Pons (tissue), 1 donor: Measurements from ENCODE around the gene COX14.

Experiments
- DNase-seq: peaks from one replicate; pipeline ENCODE4 v3.0.0-alpha.2; 2016; ENCODE audit warnings: low spot score

COX14 gene

GRCh38 chr12:50084775-50085614 lies 27.0 kb upstream of the COX14 start, which contains the start of gene SMARCD1:
Gene SMARCD1, plus strand, starts transcription at chr12:50085342. Its CDS starts 28 bp downstream, at chr12:50085370.
- peak; percentile 94 for DNase-seq

DNA sequence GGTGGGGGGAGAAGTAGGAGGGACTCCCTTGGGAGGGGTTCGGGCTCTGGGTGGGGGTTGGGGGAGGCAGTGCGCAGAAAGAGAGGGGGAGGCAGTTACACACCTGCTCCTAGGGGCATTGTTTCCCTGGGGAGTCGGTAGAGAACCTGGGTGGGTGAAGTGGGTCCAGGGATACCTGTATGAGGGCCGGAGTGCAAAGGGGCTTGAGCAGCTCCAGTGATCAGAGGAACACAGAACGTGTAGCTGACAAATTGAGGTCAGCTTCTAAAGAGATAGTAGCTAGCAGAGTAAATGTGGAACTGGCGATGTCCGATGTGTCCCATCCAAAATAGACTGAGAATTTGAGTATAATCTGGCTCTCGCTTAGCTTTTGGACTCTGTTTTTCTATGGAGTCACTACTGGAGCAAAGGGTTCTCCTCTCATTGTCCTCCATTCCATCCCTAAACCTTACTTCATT lies 26.4 kb upstream of the COX14 start:
- DNase-seq, result no peak

- no peak for DNase-seq
Measured at GRCh38 chr12:50086148-50086547, 25.9 kb upstream of the COX14 start.

- no peak for DNase-seq
Measured at GRCh38 chr12:50087151-50087550, 24.9 kb upstream of the COX14 start.

GRCh38 chr12:50087995-50088394 lies 24.0 kb upstream of the COX14 start:
- DNase-seq, result peak; percentile 69

DNA sequence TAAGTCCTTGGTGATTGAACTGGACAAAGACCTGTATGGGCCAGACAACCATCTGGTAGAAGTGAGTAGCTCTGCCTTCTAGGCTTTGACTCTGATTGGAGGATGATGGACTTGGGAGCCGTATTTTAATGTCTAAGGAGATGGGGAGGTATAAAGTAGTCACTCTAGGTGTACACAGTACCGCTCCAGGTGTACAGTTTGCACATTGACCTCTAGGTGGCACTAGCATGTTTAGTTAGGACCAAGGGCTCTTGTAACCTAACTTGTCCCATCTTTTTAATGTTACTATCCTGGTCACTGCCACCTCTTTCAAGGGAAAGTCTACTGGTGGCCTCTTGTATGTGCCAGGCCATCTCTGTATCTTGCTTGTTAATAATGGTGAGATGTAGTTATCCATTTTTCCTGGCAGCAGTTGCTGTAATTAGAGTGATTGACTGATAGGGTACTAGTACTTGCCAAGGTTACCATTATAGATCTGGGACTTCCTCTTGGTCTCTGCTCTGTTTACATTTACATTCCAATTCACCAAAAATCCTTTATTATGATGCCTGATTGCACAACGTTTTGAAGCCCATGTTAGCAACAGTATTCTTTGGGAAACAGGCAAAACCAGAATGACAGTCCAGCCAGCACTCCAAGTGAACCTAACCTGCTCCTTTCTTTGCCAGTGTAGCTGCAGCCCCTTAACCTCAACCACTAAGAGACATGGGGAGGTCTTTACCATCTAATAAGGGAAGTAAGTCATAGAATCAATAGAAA lies 23.3 kb upstream of the COX14 start:
- DNase-seq, result peak; percentile 86

DNA sequence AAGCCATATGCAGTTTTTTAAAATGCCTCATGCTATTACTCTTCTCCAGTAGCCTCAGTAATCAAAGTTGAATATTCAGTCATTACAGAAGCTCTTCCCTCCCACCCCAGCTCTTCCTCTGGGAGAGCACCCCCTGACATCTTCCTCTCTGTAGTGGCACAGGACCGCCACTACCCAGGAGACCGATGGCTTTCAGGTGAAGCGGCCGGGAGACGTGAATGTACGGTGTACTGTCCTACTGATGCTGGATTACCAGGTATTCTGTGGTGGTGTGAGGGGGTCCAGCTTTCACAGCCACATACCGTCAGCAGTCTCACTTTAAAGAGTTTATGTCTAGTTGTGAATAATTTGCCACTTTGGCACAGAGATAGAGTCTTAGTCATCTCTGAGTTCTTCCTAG lies 22.3 kb upstream of the COX14 start:
- no peak for DNase-seq

- DNase-seq, result no peak
Measured at GRCh38 chr12:50090391-50090790, 21.6 kb upstream of the COX14 start.

GRCh38 chr12:50097952-50098351 lies 14.1 kb upstream of the COX14 start:
- DNase-seq, result no peak

- no peak for DNase-seq
Measured at GRCh38 chr12:50099302-50100008, 12.6 kb upstream of the COX14 start.

- no peak for DNase-seq
Measured at GRCh38 chr12:50100561-50100960, 11.5 kb upstream of the COX14 start.

- DNase-seq, result peak; percentile 74
Measured at GRCh38 chr12:50101663-50102062, 10.4 kb upstream of the COX14 start.

GRCh38 chr12:50102131-50102531 lies 9.9 kb upstream of the COX14 start:
- DNase-seq, result peak; percentile 92

- no peak for DNase-seq
Measured at GRCh38 chr12:50102646-50103309, 9.3 kb upstream of the COX14 start.

- DNase-seq, result no peak
Measured at GRCh38 chr12:50103351-50103750, 8.7 kb upstream of the COX14 start.

DNA sequence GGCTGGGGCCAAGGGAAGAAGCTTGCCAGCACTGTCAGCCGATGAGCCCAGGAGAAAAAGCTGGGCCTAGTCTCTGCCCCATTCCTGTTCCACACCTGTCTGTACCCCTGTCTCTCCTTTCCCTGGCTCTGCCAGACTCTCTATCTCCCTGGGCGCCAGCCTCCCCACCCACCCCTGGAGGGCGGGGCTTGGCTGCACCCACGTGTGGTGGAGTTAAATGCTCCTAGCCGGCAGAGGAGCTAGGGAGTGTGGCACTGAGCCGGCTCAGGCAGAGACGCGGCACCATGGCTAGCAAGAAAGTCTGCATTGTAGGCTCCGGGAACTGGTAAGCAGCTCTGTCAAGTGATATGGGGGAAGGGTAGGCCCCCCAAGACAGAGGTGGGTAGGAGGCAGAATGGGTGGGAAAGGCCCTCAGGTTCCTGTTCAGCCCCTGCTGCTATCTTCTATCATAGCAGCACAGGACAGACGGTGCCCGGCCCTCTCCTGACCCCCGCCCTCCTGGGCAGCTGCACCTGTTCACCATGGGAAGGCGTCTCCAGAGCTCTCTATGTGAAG lies 8.2 kb upstream of the COX14 start, which contains the start of gene GPD1:
TSS of gene GPD1 (plus strand) at position 242 of the 555 bp plus-strand sequence. CDS start at position 285, 43 bp downstream.
- peak; percentile 86 for DNase-seq

- no peak for DNase-seq
Measured at GRCh38 chr12:50104417-50105366, 7.3 kb upstream of the COX14 start.

DNA sequence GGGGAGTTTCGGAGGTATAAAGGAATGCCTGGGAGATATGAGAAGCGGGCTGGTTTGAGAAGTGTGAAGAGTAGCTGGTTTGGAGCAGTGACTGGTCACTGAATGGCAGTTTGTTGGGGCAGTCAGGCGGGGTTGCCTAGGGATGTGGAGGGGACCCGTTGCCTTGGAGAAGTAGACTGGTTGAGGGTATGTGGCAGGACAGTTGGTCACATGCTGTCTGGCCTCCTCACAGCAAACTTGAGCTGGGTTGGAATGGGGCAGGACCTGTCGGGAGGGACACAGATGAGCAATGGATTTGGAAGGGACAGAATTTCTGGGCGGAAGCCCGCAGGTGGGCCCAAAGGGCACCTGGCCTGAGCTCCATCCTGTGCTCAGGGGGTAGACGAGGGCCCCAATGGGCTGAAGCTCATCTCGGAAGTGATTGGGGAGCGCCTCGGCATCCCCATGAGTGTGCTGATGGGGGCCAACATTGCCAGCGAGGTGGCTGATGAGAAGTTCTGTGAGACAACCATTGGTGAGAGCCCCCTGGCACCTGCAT lies 6.1 kb upstream of the COX14 start:
- DNase-seq, result no peak

DNA sequence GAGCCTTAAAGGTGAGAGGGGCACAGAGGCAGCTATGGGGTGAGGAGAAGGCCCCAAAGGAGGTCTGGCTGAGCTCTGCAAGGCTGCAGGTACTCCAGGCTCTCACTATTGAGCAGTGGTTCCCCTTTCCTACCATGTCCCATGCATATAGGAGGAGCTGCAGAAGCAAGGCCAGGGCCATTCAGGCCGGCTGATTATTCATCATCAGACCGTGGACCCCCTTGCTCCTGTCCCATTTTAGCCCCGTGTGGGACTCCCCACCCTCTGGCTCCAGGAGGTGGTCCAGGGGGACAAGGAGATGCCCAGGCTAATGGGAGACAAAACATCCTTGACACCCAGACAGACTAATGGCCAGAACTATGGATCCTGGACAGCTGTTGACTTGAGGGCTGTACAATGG lies 5.1 kb upstream of the COX14 start:
- DNase-seq, result no peak
